HL-60 (cell line): Measurements from ENCODE around the gene CRELD2.

Experiments
- DNase-seq, 2 experiments: peaks; one replicate each; pipeline ENCODE4 v3.0.0-alpha.2; 2010 to 2020; ENCODE audit warnings: low read depth in 1 of 2, low spot score in 1 of 2
- H3K27ac ChIP-seq: fragments of 250-450 bp; sonication (Bioruptor Pico); replicated peaks from 2 replicates; pipeline ENCODE4 v1.5.1; 2020; ENCODE audit warnings: mild to moderate bottlenecking, moderate library complexity
- H3K27me3 ChIP-seq: fragments of 250-450 bp; sonication (Bioruptor Pico); 2 replicates; pipeline ENCODE4 v1.5.1; 2021; ENCODE audit warnings: mild to moderate bottlenecking, moderate library complexity; ENCODE audit not compliant: insufficient read depth, poor library complexity, severe bottlenecking
- H3K4me3 ChIP-seq: replicated peaks from 2 replicates; pipeline ENCODE4 v1.5.1; 2011; ENCODE audit warnings: mild to moderate bottlenecking, control low read depth, low read length; ENCODE audit not compliant: insufficient read depth
- GABPA ChIP-seq: IDR thresholded peaks from 2 replicates; pipeline ENCODE4 v1.6.1; 2012; ENCODE audit warnings: low read depth
- POLR2AphosphoS5 ChIP-seq: IDR thresholded peaks from 2 replicates; pipeline ENCODE4 v1.6.1; 2012; ENCODE audit warnings: low read depth
- SPI1 ChIP-seq: IDR thresholded peaks from 2 replicates; pipeline ENCODE4 v1.6.1; 2012; ENCODE audit warnings: low read depth, mild to moderate bottlenecking, borderline replicate concordance
- TF ChIP-seq, protein P1 (sequence below): IDR thresholded peaks from 2 replicates; pipeline ENCODE4 v1.6.1; 2012; ENCODE audit warnings: low read depth; ENCODE audit not compliant: insufficient replicate concordance
- TF ChIP-seq, protein P2 (sequence below): IDR thresholded peaks from one replicate; pipeline ENCODE4 v1.5.1; 2011; ENCODE audit warnings: low read length, control low read depth, inconsistent platforms; ENCODE audit not compliant: insufficient read depth

CRELD2 gene

GRCh38 chr22:49903322-49904039 lies 15.0 kb upstream of the CRELD2 start:
- no peak overlapping the region for H3K4me3 ChIP-seq
- no peaks in the 10 kb centered on the region for H3K27me3 ChIP-seq
- TF ChIP-seq, protein P1, sequence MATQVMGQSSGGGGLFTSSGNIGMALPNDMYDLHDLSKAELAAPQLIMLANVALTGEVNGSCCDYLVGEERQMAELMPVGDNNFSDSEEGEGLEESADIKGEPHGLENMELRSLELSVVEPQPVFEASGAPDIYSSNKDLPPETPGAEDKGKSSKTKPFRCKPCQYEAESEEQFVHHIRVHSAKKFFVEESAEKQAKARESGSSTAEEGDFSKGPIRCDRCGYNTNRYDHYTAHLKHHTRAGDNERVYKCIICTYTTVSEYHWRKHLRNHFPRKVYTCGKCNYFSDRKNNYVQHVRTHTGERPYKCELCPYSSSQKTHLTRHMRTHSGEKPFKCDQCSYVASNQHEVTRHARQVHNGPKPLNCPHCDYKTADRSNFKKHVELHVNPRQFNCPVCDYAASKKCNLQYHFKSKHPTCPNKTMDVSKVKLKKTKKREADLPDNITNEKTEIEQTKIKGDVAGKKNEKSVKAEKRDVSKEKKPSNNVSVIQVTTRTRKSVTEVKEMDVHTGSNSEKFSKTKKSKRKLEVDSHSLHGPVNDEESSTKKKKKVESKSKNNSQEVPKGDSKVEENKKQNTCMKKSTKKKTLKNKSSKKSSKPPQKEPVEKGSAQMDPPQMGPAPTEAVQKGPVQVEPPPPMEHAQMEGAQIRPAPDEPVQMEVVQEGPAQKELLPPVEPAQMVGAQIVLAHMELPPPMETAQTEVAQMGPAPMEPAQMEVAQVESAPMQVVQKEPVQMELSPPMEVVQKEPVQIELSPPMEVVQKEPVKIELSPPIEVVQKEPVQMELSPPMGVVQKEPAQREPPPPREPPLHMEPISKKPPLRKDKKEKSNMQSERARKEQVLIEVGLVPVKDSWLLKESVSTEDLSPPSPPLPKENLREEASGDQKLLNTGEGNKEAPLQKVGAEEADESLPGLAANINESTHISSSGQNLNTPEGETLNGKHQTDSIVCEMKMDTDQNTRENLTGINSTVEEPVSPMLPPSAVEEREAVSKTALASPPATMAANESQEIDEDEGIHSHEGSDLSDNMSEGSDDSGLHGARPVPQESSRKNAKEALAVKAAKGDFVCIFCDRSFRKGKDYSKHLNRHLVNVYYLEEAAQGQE, result no peak
- TF ChIP-seq SPI1 (no peak), GABPA (no peak), POLR2AphosphoS5 (no peak)
- TF ChIP-seq, protein P2, sequence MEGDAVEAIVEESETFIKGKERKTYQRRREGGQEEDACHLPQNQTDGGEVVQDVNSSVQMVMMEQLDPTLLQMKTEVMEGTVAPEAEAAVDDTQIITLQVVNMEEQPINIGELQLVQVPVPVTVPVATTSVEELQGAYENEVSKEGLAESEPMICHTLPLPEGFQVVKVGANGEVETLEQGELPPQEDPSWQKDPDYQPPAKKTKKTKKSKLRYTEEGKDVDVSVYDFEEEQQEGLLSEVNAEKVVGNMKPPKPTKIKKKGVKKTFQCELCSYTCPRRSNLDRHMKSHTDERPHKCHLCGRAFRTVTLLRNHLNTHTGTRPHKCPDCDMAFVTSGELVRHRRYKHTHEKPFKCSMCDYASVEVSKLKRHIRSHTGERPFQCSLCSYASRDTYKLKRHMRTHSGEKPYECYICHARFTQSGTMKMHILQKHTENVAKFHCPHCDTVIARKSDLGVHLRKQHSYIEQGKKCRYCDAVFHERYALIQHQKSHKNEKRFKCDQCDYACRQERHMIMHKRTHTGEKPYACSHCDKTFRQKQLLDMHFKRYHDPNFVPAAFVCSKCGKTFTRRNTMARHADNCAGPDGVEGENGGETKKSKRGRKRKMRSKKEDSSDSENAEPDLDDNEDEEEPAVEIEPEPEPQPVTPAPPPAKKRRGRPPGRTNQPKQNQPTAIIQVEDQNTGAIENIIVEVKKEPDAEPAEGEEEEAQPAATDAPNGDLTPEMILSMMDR, result no peak
- no peak for DNase-seq
- H3K27ac ChIP-seq, result no peak overlapping the region

GRCh38 chr22:49904040-49904369 lies 14.4 kb upstream of the CRELD2 start:
- no peak for TF ChIP-seq GABPA
- TF ChIP-seq, protein P2, result no peak
- TF ChIP-seq SPI1, result no peak
- TF ChIP-seq POLR2AphosphoS5, result no peak
- TF ChIP-seq, protein P1, result no peak
- H3K27me3 ChIP-seq, result no peaks in the 10 kb centered on the region
- DNase-seq, result no peak
- H3K4me3 ChIP-seq, result no peak overlapping the region
- H3K27ac ChIP-seq, result no peak overlapping the region

GRCh38 chr22:49905465-49905864 lies 13.0 kb upstream of the CRELD2 start:
- no peak for DNase-seq
- no peak overlapping the region for H3K27ac ChIP-seq
- no peak for TF ChIP-seq POLR2AphosphoS5
- TF ChIP-seq SPI1, result no peak
- TF ChIP-seq GABPA, result no peak
- TF ChIP-seq, protein P1, result no peak
- TF ChIP-seq, protein P2, result no peak
- no peaks in the 10 kb centered on the region for H3K27me3 ChIP-seq
- no peak overlapping the region for H3K4me3 ChIP-seq
